K562 (cell line): ENCODE measurements around the gene LHPP. TPM values are rescaled to one million over a fixed set of nuclear protein-coding genes. Genes with fewer than 3 reads are reported as not detected.

Source experiments
- ATAC-seq: fragments of 200-7000 bp; cut with Tn5 transposase; 3 replicates; pipeline ENCODE4 v1.9.1; 2020; ENCODE audit warnings: moderate library complexity
- BruUV-seq: library from RNA; stranded (reverse); fragments of 400-500 nt; replicated peaks from 2 replicates; lab custom pipeline; 2021; lab: Mats Ljungman, UMichigan
- CTCF ChIA-PET: fragments of 300-600 bp; formaldehyde crosslinking; extraction: SDS; loops from one replicate; lab custom pipeline; 2021; ENCODE audit warnings: low intra/inter-chr PET ratio; lab: Yijun Ruan, JAX
- POLR2A ChIA-PET: fragments of 300-600, 350-650 bp; sonication (Branson Sonifier 250); formaldehyde crosslinking; extraction: SDS; loops from one replicate; lab custom pipeline; 2021; ENCODE audit warnings: antibody characterized with exemption, inconsistent platforms; lab: Yijun Ruan, JAX
- DNase-seq, 4 experiments: peaks; one replicate each; pipeline versions ENCODE4 v3.0.0 to v3.0.0-alpha.2; 2011 to 2018; ENCODE audit warnings: low spot score in 3 of 4, mixed read lengths in 3 of 4; ENCODE audit errors: extremely low read depth in 1 of 4
- FAIRE-seq: peaks from 2 replicates; lab custom pipeline; 2011; peaks lifted over from hg19 to GRCh38; lab: Jason Lieb, UNC
- H2AFZ ChIP-seq: 2 replicates; pipeline ENCODE4 v1.6.0; 2011; ENCODE audit warnings: low read depth, low read length, control low read depth, inconsistent platforms
- H3K27ac ChIP-seq: fragments of 200-600 bp; 3 replicates; pipeline ENCODE4 v1.8.0; 2011; ENCODE audit warnings: low read depth, mild to moderate bottlenecking, control low read depth, inconsistent platforms, low read length, moderate library complexity, mixed read lengths; ENCODE audit errors: extremely low read depth
- H3K27me3 ChIP-seq, 2 experiments: fragments of 300-600 bp in 1 of 2; 2 replicates in 1 of 2; 3 replicates in 1 of 2; pipeline versions ENCODE4 v1.6.0 to v1.8.0; 2011; ENCODE audit warnings: inconsistent platforms in 2 of 2, low read length in 2 of 2, mild to moderate bottlenecking in 1 of 2, mixed read lengths in 1 of 2, moderate library complexity in 1 of 2; ENCODE audit not compliant: control insufficient read depth in 2 of 2, insufficient read depth in 2 of 2
- H3K36me3 ChIP-seq: fragments of 300-600 bp; 3 replicates; pipeline ENCODE4 v1.8.0; 2011; ENCODE audit warnings: mild to moderate bottlenecking, low read length, inconsistent platforms; ENCODE audit not compliant: control insufficient read depth, insufficient read depth
- H3K4me1 ChIP-seq, 2 experiments: fragments of 200-600 bp in 1 of 2; replicated peaks in 1 of 2; 2 replicates in 1 of 2; 3 replicates in 1 of 2; pipeline versions ENCODE4 v1.5.1 to v1.8.0; 2011; ENCODE audit warnings: inconsistent platforms in 2 of 2, low read length in 2 of 2, mild to moderate bottlenecking in 1 of 2, mixed read lengths in 1 of 2, moderate library complexity in 1 of 2; ENCODE audit not compliant: control insufficient read depth in 2 of 2, insufficient read depth in 2 of 2
- H3K4me2 ChIP-seq: 2 replicates; pipeline ENCODE4 v1.6.1; 2011; ENCODE audit warnings: low read length, control low read depth, inconsistent platforms, mixed read lengths; ENCODE audit not compliant: insufficient read depth
- H3K4me3 ChIP-seq: fragments of 200-600 bp; sonication (generic), shearing (Covaris generic); 2 replicates; pipeline ENCODE4 v1.5.1; 2016; ENCODE audit warnings: control low read depth, inconsistent platforms
- H3K79me2 ChIP-seq: fragments of 200-600 bp; 3 replicates; pipeline ENCODE4 v1.8.0; 2011; ENCODE audit warnings: low read length, inconsistent platforms; ENCODE audit not compliant: control insufficient read depth, insufficient read depth
- H3K9ac ChIP-seq, 2 experiments: 2 replicates each; pipeline versions ENCODE4 v1.6.0 to v1.6.1; 2011; ENCODE audit warnings: low read depth in 2 of 2, low read length in 2 of 2, control low read depth in 1 of 2, inconsistent platforms in 1 of 2, mild to moderate bottlenecking in 1 of 2, mixed read lengths in 1 of 2; ENCODE audit not compliant: insufficient read depth in 1 of 2
- H3K9me1 ChIP-seq: one replicate; pipeline ENCODE4 v1.6.0; 2011; ENCODE audit warnings: inconsistent platforms, mild to moderate bottlenecking, low read length, moderate library complexity; ENCODE audit not compliant: control insufficient read depth, insufficient read depth
- H3K9me3 ChIP-seq: replicated peaks from 2 replicates; pipeline ENCODE4 v1.5.1; 2011; ENCODE audit warnings: low read depth, low read length, inconsistent platforms; ENCODE audit not compliant: control insufficient read depth, insufficient read depth
- H4K20me1 ChIP-seq: replicated peaks from 2 replicates; pipeline ENCODE4 v1.6.1; 2011; ENCODE audit warnings: low read length, inconsistent platforms, mixed read lengths; ENCODE audit not compliant: control insufficient read depth, insufficient read depth
- CCAR2 ChIP-seq: fragments of 200-400 bp; formaldehyde crosslinking; IDR thresholded peaks from 2 replicates; pipeline ENCODE4 v1.6.1; 2017; ENCODE audit warnings: mild to moderate bottlenecking, low read depth, low read length
- CEBPG ChIP-seq, 3 experiments: fragments of 200-800 bp in 1 of 3; sonication (Bioruptor generic) in 1 of 3; sonication (generic) in 1 of 3; formaldehyde crosslinking in 1 of 3; IDR thresholded peaks in 2 of 3; conservative IDR thresholded peaks in 1 of 3; 2 replicates each; pipeline versions ENCODE4 v1.6.1 to v1.8.0; 2016 to 2022; ENCODE audit warnings: missing compliant biosample characterization in 2 of 3, missing genetic modification characterization in 2 of 3, mild to moderate bottlenecking in 1 of 3, missing genetic modification reagents in 1 of 3
- CREB3L1 ChIP-seq: fragments of 450-650 bp; IDR thresholded peaks from 2 replicates; pipeline ENCODE4 v1.6.1; 2014; ENCODE audit warnings: low read depth, mild to moderate bottlenecking, moderate library complexity, borderline replicate concordance
- ERF ChIP-seq: fragments of 450-650 bp; formaldehyde crosslinking; IDR thresholded peaks from 2 replicates; pipeline ENCODE4 v1.4.0; 2020; ENCODE audit warnings: mild to moderate bottlenecking, mixed read lengths
- ETS2 ChIP-seq: IDR thresholded peaks from 2 replicates; pipeline ENCODE4 v1.6.1; 2016; ENCODE audit warnings: borderline replicate concordance, missing genetic modification characterization, mild to moderate bottlenecking, moderate library complexity, missing compliant biosample characterization; ENCODE audit not compliant: poor library complexity, severe bottlenecking
- HDAC1 ChIP-seq, 2 experiments: fragments of 450-650 bp; IDR thresholded peaks; 2 replicates each; pipeline ENCODE4 v1.6.1; 2016 to 2017; ENCODE audit warnings: inconsistent platforms in 1 of 2, mild to moderate bottlenecking in 1 of 2, moderate library complexity in 1 of 2
- KHSRP ChIP-seq: fragments of 450-650 bp; IDR thresholded peaks from 2 replicates; pipeline ENCODE4 v1.6.1; 2017
- L3MBTL2 ChIP-seq: fragments of 450-650 bp; IDR thresholded peaks from 2 replicates; pipeline ENCODE4 v1.6.1; 2016; ENCODE audit warnings: mild to moderate bottlenecking, moderate library complexity
- MCM2 ChIP-seq: fragments of 450-650 bp; IDR thresholded peaks from 2 replicates; pipeline ENCODE4 v1.6.1; 2017; ENCODE audit warnings: low read depth, mild to moderate bottlenecking
- MCM3 ChIP-seq: fragments of 450-650 bp; IDR thresholded peaks from 2 replicates; pipeline ENCODE4 v1.6.1; 2016
- NUFIP1 ChIP-seq: fragments of 450-650 bp; IDR thresholded peaks from 2 replicates; pipeline ENCODE4 v1.6.1; 2018; ENCODE audit not compliant: partially characterized antibody
- PRMT5 ChIP-seq: sonication (generic); formaldehyde crosslinking; IDR thresholded peaks from 2 replicates; pipeline ENCODE4 v1.5.0; 2020; ENCODE audit warnings: missing genetic modification reagents
- RERE ChIP-seq: sonication (generic); formaldehyde crosslinking; IDR thresholded peaks from 2 replicates; pipeline ENCODE4 v1.8.0; 2023; ENCODE audit warnings: missing genetic modification reagents, mild to moderate bottlenecking, borderline replicate concordance
- SREBF2 ChIP-seq: sonication (generic); formaldehyde crosslinking; IDR thresholded peaks from 2 replicates; pipeline ENCODE4 v1.4.0; 2020; ENCODE audit warnings: mild to moderate bottlenecking, missing genetic modification reagents
- TAF9B ChIP-seq: fragments of 450-650 bp; IDR thresholded peaks from 2 replicates; pipeline ENCODE4 v1.6.1; 2018; ENCODE audit warnings: mild to moderate bottlenecking; ENCODE audit not compliant: partially characterized antibody
- TARDBP ChIP-seq: fragments of 450-650 bp; IDR thresholded peaks from 2 replicates; pipeline ENCODE4 v1.6.1; 2016
- TCF7L2 ChIP-seq: fragments of 150-350 bp; IDR thresholded peaks from 2 replicates; pipeline ENCODE4 v1.6.1; 2016; ENCODE audit warnings: low read depth, mild to moderate bottlenecking, low read length, moderate library complexity
- ZNF780A ChIP-seq: fragments of 250-450 bp; sonication (Bioruptor Pico); IDR thresholded peaks from 2 replicates; pipeline ENCODE4 v1.5.0; 2021; ENCODE audit warnings: mild to moderate bottlenecking
- WGBS: fragments of 100-300 bp; shearing (Covaris generic); methylation state at CpG from one replicate; pipeline ENCODE4 v1.1.6; 2016; ENCODE audit warnings: low coverage, mixed read lengths; ENCODE audit not compliant: insufficient coverage; ENCODE audit errors: missing lambda C conversion rate; 5-methylcytosine and 5-hydroxymethylcytosine counted together
- in situ Hi-C: fragments of 300-500 bp; cut with MboI; formaldehyde crosslinking; loops from 4 replicates; pipeline ENCODE4 v1.15.0; 2018; ENCODE audit warnings: inconsistent platforms, mixed read lengths
- intact Hi-C: fragments of 100-400 bp; cut with micrococcal nuclease; formaldehyde crosslinking; loops from 2 replicates; pipeline ENCODE4 v1.14.2; 2022
- polyA plus RNA-seq, 8 experiments: library from polyadenylated mRNA; depleted of rRNA in 4 of 8; stranded (reverse) in 5 of 8; unstranded in 3 of 8; fragments of >200 nt; fragmentation: Nextera tagmentation in 2 of 8; fragmentation: Illumina TruSeq in 1 of 8; extraction: Ambion mirVana in 2 of 8; extraction: Trizol in 1 of 8; gene quantifications; 2 replicates each; pipeline versions ENCODE4 v1.2.1 to v1.2.3, GENCODE V29; 2011 to 2014; ENCODE audit warnings: inconsistent platforms in 1 of 8, missing spikeins in 1 of 8
- total RNA-seq, 7 experiments: library from RNA; depleted of rRNA in 6 of 7; stranded (reverse); fragments of >200 nt in 6 of 7; fragmentation: Illumina TruSeq in 2 of 7; extraction: Trizol in 2 of 7; gene quantifications; 2 replicates each; pipeline versions ENCODE4 v1.2.1 to v1.2.3, GENCODE V29; 2011 to 2021; ENCODE audit warnings: low replicate concordance in 1 of 7

Gene LHPP
- total and polyA plus RNA-seq, 9 of the 15 experiments (the other 6 are each of a cell fraction or from before 2014, with no cell fraction given), result 0.34 to 7.4 (median 3.0) TPM

- Histone ChIP-seq H3K9me3 (peaks cover 5% of the 10 kb centered on the region; the same call in 1 of the 2 replicates), H3K79me2 (no peaks in the 10 kb centered on the region), H3K27me3 (no peaks in the 10 kb centered on the region), H3K36me3 (no peaks in the 10 kb centered on the region), H3K4me3 (no peak overlapping the region), H3K4me2 (no peak overlapping the region), H4K20me1 (no peaks in the 10 kb centered on the region; the same call in 1 of the 2 replicates), H3K9me1 (no peaks in the 10 kb centered on the region), H3K27ac (no peak overlapping the region), H3K4me1 (peaks cover 0 to 3% of the 10 kb centered on the region in 2 experiments; a peak in 2 of 5 replicates), H2AFZ (no peak overlapping the region), H3K9ac (no peak overlapping the region)
- BruUV-seq, result no TSS peak
- CTCF ChIA-PET, result no interaction called here
- ATAC-seq, result no peak
- in situ Hi-C loops (loop anchor here (25.0 kb wide), 1 partner anchor 492 kb away; no protein-coding TSS in a partner anchor), intact Hi-C loops (no loop called here)
- no peak for DNase-seq
- FAIRE-seq, result no peak
- 33% methylated on average over 8 of the region's 11 CpGs for WGBS
- POLR2A ChIA-PET, result interaction anchor here (1.0 kb wide), 1 partner anchor 9 kb away, joined by 3 read pairs; no protein-coding TSS in a partner anchor
- TF ChIP-seq ETS2, result no peak
- TF ChIP-seq SREBF2 (CRISPR knock-in tag), result no peak
- no peak for TF ChIP-seq ZNF780A (CRISPR knock-in tag)
- TF ChIP-seq MCM3, result no peak
- no peak for TF ChIP-seq L3MBTL2
- TF ChIP-seq HDAC1 (IDR thresholded peaks at IDR 0.05), result no peak
- TF ChIP-seq ERF (CRISPR knock-in tag), result no peak
- no peak for TF ChIP-seq MCM2
- TF ChIP-seq CEBPG (CRISPR knock-in tag; IDR thresholded peaks at IDR 0.05), result no peak
- no peak for TF ChIP-seq CEBPG (tag; conservative IDR thresholded peaks at IDR 0.05 in 1 of 2, IDR thresholded peaks at IDR 0.05 in 1 of 2)
- no peak for TF ChIP-seq RERE (CRISPR knock-in tag)
- TF ChIP-seq KHSRP, result no peak
- no peak for TF ChIP-seq TARDBP
- no peak for TF ChIP-seq TCF7L2
- TF ChIP-seq PRMT5 (CRISPR knock-in tag), result no peak
- TF ChIP-seq CREB3L1, result no peak
- no peak for TF ChIP-seq NUFIP1
- no peak for TF ChIP-seq TAF9B
- no peak for TF ChIP-seq CCAR2
Observed at GRCh38 chr10:124504711-124505110, 43.1 kb downstream of the LHPP start.
